Mesenteric fat pad (tissue), 1 donor: ENCODE data around the gene ING5. TPM values are rescaled to one million over a fixed set of nuclear protein-coding genes. Genes with fewer than 3 reads are reported as not detected.
A peak's percentile ranks its signal among the peaks of the same experiment; 100 is the strongest.
"Not testable (repeated sequence)": the region's sequence is repeated elsewhere in the genome, so short reads cannot be mapped to it uniquely, and the experiment has no call there.

Source experiments
- DNase-seq: peaks from one replicate; pipeline ENCODE4 v3.0.0-alpha.2; 2020; ENCODE audit warnings: low spot score
- long read RNA-seq: library from polyadenylated mRNA; unstranded; transcript quantifications from one replicate; pipeline ENCODE4 v2.0.0, GENCODE V29; 2020
- total RNA-seq: library from RNA; stranded (reverse); fragmentation: NEBNext Ultra II Directional; extraction: Animal tissue kit (Norgen Biotek cat#: 25700); gene quantifications from one replicate; pipeline ENCODE4 v1.2.1, GENCODE V29; 2021
- donor health status: DM: yes; HTN: yes; CAD: no.

Gene ING5
- total RNA-seq, result 29.1 TPM
- long read RNA-seq, full-length matches to known transcripts, result 8 of 20 reads
- long read RNA-seq, partial matches to known transcripts, result 3 of 20 reads
- long read RNA-seq, other reads (novel, unspliced or antisense), result 9 of 20 reads

- DNase-seq, result peak; percentile 99
These were observed at the start of gene ING5 for GRCh38 chr2:241701399-241702154. ING5 (plus strand) TSS chr2:241702039; CDS start chr2:241702066, 27 bp downstream.

- no peak for DNase-seq
These were observed 49.7 kb upstream of the ING5 start for GRCh38 chr2:241652142-241652541.

- DNase-seq, result no peak
These were observed 49.1 kb upstream of the ING5 start for GRCh38 chr2:241652722-241653121.

GRCh38 chr2:241653210-241653750 is 48.6 kb upstream of the ING5 start:
- DNase-seq, result no peak

- DNase-seq, result no peak
These were observed 47.3 kb upstream of the ING5 start for GRCh38 chr2:241654551-241654950.

- no peak for DNase-seq
These were observed 46.2 kb upstream of the ING5 start for GRCh38 chr2:241655516-241656189.

GRCh38 chr2:241656190-241656741 is 45.6 kb upstream of the ING5 start:
- no peak for DNase-seq

GRCh38 chr2:241657786-241658254 is 44.0 kb upstream of the ING5 start:
- DNase-seq, result no peak

- DNase-seq, result no peak
These were observed 43.5 kb upstream of the ING5 start for GRCh38 chr2:241658296-241658695.

GRCh38 chr2:241659150-241659739 is 42.6 kb upstream of the ING5 start:
- DNase-seq, result no peak

GRCh38 chr2:241660593-241661213 is 41.1 kb upstream of the ING5 start:
- no peak for DNase-seq

GRCh38 chr2:241662731-241663130 is 39.1 kb upstream of the ING5 start:
- DNase-seq, result not testable (repeated sequence)

- DNase-seq, result no peak
These were observed 36.0 kb upstream of the ING5 start for GRCh38 chr2:241665731-241666440.

- DNase-seq, result no peak
These were observed 35.0 kb upstream of the ING5 start for GRCh38 chr2:241666627-241667400.

GRCh38 chr2:241668354-241668753 is 33.5 kb upstream of the ING5 start:
- no peak for DNase-seq

- no peak for DNase-seq
These were observed 33.0 kb upstream of the ING5 start for GRCh38 chr2:241668839-241669238.

- DNase-seq, result no peak
These were observed 31.3 kb upstream of the ING5 start for GRCh38 chr2:241670333-241671110.

- no peak for DNase-seq
These were observed 30.2 kb upstream of the ING5 start for GRCh38 chr2:241671457-241672240.
